NCI-H2171 (cell line): ENCODE measurements around the gene RPL37.
"Not testable (repeated sequence)": the region's sequence is repeated elsewhere in the genome, so short reads cannot be mapped to it uniquely, and the experiment has no call there.

Experiments
- DNase-seq: peaks from one replicate; lab custom pipeline; 2025; lab: John Stamatoyannopoulos, UW

RPL37 gene

DNA sequence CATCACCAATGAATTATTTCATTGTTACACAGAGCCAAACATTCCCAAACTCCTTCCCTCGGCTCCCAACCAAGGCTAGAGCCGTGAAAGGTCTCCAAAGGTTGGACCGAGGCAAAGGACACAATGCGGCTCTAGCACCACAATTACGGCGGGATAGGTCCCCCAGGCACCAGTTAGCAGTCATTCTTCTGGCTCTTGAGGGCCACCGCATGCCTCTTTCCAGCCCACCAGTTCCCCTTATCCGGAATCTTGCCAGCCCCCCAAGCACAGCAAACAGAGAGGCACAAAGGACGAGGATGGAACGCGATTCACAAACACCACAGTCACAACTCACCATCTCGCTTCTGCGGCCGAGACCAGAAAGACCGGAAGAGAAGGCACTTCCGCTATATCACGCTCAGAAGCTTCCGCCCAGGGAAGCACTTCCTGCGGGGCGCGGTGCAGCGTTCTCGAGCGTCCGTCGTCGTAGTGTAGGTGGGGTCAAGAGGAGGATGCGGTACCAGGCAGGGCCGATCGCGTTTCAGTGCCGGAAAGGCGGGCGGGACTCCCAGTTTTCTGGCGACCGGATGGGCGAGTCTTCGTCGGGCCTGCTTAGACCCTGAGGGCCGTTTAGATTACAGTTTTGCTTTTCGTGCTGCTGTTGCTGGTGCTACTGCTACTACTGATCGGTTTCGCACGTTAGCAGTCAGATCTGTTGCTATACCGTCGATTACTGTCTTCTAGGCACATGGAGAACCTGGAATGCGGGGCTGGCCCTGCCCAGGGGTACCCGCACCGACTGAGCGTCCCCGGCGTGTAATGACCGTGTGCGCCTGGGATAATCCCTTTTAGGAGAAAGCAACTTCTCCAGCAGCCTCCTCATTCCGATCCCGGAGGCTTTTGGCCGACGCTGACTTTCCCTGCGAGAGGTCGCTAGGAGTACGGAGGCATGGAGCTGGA is at the start of gene RPL37:
Gene RPL37 (minus strand): TSS at position 374 of the 939 bp plus-strand sequence. CDS start 37 bp downstream, at position 337.
- peak; percentile 97 for DNase-seq

- not testable (repeated sequence) for DNase-seq
Observed at GRCh38 chr5:40883051-40883450, 48.0 kb upstream of the RPL37 start.

- no peak for DNase-seq
Observed at GRCh38 chr5:40882291-40882690, 47.3 kb upstream of the RPL37 start.

GRCh38 chr5:40879163-40879942 is 44.3 kb upstream of the RPL37 start:
- peak; percentile 8 for DNase-seq

GRCh38 chr5:40877371-40877988 is 42.5 kb upstream of the RPL37 start:
- DNase-seq = no peak

- DNase-seq = no peak
Observed at GRCh38 chr5:40875958-40876357, 40.9 kb upstream of the RPL37 start.

DNA sequence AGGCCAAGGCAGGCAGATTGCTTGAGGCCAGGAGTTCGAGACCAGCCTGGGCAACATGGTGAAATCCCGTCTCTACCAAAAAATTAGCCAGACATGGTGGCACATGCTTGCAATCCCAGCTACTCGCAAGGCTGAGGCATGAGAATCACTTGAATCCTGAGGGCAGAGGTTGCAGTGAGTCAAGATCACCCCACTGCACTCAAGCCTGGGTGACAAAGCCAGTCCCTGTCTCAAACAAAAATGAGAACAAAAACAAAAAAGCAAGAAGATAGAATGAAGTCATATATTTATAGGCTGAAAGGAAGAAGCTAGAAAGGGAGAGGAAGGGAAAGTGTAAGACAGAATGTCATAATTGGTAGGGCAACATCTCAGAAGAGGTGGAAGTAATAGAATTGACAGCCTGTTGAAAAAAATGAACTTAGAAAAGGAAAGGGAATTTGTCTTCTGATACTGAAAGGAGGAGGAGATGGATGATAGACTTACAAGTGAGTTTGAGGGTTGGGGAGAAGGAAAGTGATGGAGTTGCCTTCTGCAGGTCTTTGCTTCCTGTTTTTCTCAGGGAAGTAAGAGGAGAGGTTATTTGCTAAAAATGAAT is 38.4 kb upstream of the RPL37 start:
- no peak for DNase-seq

DNA sequence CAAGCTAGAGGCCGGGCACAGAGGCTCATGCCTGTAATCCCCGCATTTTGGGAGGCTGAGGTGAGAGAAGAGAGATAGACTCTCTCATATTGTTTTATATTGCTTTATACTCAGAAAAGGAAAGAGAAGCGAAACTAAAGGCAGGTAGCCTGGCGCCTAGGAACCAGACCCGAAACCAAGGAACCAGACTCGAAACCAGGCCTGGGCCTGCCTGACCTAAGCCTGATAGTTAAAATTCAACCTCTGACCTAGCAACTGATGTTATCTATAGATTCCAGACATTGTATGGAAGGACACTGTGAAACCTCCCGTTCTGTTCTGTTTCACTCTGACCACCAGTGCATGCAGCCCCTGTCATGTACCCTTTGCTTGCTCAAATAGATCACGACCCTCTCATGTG is 37.2 kb upstream of the RPL37 start:
- not testable (repeated sequence) for DNase-seq

DNA sequence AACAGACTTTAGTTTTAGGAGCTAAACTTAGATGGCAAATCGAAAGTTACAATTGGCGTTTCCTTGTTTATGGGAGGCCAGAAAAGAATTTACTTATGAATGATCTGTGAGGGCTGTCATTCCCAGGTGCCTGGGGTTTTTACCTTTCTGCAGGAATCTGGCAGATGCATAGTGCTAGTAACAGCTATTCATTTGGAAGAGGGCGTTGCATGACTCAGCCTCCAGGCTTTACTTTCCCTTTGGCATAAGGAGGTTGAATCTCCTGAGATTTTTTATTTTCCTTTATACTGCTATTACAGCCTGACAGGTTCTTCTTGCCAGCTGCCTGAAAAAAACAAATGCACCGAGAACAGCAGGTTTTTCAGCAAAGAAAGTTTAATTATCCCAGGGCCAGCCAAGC is 36.2 kb upstream of the RPL37 start:
- DNase-seq = no peak

DNA sequence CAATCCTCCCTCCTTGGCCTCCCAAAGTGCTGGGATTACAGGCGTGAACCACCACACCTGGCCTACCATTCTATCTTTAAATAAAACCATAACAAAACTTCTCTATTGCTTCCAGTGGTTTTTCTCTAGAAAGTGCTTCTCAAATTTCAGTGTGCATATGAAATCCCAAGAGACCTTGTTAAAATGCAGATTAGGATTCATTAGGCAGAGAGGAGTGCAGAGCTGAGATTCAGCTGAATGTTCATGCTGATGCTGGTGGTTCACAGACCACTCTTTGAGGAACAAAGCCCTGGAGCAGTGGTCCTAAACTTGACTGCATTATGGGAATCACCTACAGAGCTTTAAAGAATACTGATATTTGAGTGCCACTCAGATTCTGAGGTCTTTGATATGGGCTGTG is 34.4 kb upstream of the RPL37 start:
- DNase-seq = no peak

GRCh38 chr5:40866844-40867243 is 31.8 kb upstream of the RPL37 start:
- no peak for DNase-seq

GRCh38 chr5:40865004-40865403 is 30.0 kb upstream of the RPL37 start:
- not testable (repeated sequence) for DNase-seq

GRCh38 chr5:40860711-40861110 is 25.7 kb upstream of the RPL37 start:
- no peak for DNase-seq

DNA sequence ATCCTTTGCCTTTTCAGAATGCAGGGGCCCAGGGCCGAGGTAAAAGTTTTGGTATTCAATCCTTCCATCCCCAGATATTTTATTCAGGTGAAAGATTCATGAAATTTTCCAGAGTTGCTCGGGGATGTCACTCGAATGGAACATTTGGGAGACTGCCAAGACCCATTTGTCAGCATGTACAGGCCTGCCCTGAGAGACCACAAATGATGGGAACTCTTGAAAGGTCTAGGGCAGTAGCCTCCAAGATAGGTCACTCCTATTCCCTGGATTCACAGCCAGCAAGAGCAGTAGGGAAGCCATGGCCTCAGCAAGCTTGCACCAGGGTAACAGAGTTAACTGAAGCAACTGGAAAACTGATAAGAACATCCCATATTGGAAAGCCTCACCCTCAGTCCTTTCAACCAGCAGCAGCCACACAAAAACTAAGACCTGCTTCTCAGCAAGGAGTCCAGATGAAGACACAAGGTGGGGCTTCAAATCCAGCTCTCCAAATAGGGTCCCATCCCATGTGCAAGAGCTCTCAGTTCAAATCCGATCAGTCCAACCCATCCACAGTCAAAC is 18.7 kb upstream of the RPL37 start:
- no peak for DNase-seq

GRCh38 chr5:40847525-40847924 is 12.5 kb upstream of the RPL37 start:
- no peak for DNase-seq

DNA sequence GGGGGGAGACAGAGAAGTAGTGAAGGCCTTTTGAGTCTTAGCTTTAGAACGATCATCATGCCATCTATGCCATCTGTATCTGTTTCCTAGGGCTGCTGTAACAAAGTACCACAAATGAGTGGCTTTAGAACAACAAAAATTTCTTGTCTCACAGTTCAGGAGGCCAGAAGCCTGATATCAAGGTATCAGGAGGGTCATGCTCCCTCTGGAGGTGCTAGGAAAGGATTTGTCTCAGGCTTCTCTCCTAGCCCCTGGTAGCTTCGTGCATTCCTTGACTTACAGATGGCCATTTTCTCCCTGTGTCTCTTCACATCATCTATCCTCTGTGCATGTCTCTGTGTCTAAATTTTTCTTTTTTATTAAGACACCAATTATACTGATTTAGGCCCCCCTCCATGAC is 11.3 kb upstream of the RPL37 start:
- no peak for DNase-seq

GRCh38 chr5:40844565-40844964 is 9.5 kb upstream of the RPL37 start:
- DNase-seq = no peak

DNA sequence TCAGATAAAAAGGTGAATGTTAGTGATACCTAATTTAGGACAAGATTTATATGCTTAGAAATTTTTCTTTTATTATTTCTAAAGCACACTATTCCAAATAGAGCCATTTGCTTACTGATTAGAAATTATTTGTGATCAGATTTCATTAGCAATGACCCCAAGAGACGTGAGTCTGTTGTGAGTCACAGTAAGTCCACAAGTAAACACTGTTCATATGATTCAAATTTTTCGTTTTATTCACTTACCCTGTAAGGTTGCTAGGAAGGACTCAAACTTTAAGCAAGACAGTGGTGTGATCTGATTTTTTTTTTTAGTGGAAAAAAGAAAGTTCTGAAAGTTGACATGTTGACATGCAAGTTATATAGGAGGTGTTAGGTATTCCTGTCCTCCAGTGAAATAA is 7.3 kb upstream of the RPL37 start:
- DNase-seq = no peak

GRCh38 chr5:40841068-40841805 is 6.2 kb upstream of the RPL37 start, which contains the start of gene CARD6:
TSS of gene CARD6 (plus strand) at chr5:40841367. CDS start at chr5:40841383, 16 bp downstream.
- DNase-seq = no peak

- DNase-seq = no peak
Observed at GRCh38 chr5:40838086-40838485, 3.1 kb upstream of the RPL37 start.

- DNase-seq = no peak
Observed at GRCh38 chr5:40834391-40834848, 602 bp downstream of the RPL37 start.
